ENCODE data around the gene COMMD8.

COMMD8 gene

DNA sequence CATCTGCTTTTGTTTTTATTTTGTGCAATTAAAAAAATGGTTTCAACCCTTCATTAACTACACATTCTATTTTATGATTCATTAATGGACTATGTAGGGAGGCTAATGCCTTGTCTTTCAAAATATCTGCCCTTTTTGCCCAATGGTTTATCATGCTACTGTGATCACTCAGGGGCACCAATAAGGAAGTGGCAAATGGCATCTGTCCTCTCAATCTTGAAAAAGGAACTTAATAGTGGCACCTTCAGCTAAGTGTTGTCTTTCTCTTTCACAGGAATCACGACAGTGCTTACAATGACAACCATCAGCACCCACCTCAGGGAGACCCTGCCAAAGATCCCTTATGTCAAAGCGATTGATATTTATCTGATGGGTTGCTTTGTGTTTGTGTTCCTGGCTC lies 57.1 kb downstream of the COMMD8 start:
- no peaks in the 10 kb centered on the region for H3K27me3 ChIP-seq
- no peaks in the 10 kb centered on the region for H3K36me3 ChIP-seq
- DNase-seq, result no peak
- H3K9me3 ChIP-seq, result no peaks in the 10 kb centered on the region
- TF ChIP-seq, protein P1, sequence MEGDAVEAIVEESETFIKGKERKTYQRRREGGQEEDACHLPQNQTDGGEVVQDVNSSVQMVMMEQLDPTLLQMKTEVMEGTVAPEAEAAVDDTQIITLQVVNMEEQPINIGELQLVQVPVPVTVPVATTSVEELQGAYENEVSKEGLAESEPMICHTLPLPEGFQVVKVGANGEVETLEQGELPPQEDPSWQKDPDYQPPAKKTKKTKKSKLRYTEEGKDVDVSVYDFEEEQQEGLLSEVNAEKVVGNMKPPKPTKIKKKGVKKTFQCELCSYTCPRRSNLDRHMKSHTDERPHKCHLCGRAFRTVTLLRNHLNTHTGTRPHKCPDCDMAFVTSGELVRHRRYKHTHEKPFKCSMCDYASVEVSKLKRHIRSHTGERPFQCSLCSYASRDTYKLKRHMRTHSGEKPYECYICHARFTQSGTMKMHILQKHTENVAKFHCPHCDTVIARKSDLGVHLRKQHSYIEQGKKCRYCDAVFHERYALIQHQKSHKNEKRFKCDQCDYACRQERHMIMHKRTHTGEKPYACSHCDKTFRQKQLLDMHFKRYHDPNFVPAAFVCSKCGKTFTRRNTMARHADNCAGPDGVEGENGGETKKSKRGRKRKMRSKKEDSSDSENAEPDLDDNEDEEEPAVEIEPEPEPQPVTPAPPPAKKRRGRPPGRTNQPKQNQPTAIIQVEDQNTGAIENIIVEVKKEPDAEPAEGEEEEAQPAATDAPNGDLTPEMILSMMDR (IDR thresholded peaks at IDR 0.05; ENCODE audit: low read depth, low read length), result no peak
- no peak overlapping the region for H3K4me3 ChIP-seq (ENCODE audit: low read depth, low read length)
- no peaks in the 10 kb centered on the region for H3K4me1 ChIP-seq

Measured in BE2C (cell line).